ENCODE results near the gene SETD7.
"Not testable (repeated sequence)": the region's sequence is repeated elsewhere in the genome, so short reads cannot be mapped to it uniquely, and the experiment has no call there.

The SETD7 gene

DNA sequence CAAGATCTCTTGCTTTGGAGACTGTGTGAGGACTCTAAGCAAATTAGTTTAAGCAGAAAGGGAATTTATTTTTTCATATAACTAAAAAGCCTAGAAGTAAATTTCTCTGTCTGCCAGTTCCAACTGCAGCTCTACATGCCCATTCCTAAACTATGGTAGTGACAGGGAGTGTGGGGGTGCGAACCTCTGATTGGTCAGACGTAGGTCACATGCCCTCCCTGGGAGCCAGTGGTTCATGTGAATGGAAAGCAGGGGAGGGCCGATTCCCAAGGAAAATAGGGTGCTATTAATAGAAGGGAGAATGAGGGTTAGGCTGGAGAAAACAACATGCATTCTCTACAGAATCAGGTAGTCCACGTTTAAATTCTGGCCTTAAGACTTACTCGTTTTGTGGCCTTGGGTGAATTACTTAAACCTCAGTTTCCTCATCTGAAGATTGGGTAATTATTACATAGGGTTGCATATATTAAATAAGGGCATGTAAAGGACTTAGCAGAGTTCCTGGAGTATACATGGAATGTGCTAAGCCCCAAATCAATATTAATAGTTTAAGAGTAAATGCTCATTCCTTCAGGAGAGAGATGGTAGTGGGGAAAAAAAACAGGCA is 94.9 kb downstream of the SETD7 start:
- DNase-seq = no peak

DNA sequence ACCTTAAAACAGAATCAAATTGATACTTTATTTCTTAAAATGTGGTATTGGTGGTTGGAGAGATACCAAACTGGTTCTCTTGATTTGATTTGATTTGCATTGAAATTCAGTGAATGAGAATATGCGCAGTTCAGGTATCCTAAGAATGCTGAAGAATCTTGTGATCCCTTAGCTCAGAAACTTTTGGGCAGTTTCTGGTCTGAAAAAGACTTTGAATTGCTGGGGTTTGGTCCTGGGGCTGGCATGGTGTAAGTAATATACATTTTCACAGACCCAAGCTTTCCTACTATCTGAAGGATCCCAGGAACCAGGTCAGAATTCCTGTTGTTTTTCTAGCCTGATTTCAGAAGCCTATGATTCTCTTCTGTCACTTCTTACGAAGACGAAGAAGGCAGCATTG is 95.5 kb downstream of the SETD7 start:
- DNase-seq = no peak

DNA sequence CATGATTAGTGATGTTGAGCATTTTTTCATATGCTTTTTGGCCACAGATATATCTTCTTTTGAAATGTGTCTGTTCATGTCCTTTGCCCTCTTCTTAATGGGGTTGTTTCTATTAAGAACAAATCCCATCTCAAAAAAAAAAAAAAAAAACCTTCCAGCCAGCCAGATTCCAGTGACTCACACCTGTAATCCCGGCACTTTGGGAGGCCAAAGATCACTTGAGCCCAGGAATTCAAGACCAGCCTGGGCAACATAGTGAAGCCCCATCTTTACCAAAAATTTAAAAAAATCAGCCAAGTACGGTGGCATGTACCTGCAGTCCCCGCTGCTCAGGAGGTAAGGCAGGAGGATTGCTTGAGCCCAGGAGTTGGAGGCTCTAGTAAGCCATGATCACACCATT is 97.0 kb downstream of the SETD7 start:
- DNase-seq = no peak

DNA sequence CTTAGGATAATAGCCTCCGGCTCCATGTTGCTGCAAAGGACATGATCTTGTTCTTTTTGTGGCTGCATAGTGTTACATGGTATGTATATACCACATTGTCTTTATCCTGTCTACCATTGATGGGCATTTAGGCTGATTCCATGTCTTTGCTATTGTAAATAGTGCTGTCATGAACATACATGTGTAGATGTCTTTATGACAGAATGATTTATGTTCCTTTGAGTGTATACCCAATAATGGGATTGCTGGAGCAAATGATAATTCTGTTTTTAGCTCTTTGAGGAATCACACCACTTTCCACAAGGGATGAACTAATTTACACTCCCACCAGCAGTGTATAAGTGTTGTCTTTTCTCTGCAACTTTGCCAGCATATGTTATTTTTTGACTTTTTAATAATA is 97.5 kb downstream of the SETD7 start:
- DNase-seq = no peak

DNA sequence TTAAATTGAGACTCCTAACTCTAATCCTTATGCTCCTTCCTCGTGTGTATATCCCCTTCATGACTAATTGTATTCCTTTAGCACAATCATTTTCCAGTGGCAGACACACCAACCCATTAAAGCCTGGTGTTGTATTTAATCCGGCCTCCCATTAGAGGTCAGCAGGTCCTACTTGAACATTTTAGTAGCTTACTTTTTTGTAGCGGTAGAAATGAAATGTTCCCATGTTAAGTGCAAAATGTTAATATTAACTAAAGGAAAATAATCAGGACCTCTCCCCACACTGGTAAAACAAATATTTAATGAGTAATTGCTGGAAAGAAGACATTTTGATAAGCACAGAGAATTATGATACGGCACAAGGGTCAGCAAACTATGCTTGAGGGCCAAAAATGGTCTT is 98.7 kb downstream of the SETD7 start:
- peak; percentile 16 for DNase-seq

DNA sequence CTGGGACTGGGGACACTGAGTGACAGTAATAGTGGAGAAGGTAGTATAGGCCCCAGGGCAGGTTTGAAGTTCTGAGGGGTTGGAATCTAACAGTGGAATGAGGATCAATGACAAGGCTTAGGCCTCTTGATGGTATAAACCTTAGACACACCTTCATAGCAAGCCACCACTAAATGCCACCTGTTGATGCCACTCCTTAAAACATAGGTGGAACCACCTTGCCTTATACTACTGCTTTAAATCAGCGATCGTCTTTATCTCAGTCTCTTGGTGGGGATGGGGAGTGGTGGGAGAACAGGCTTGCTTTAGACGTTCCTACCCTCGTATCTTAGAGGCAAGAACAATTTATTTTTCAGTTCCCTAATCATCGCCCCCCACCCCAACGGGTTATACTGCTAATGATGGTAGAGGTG is 100.9 kb downstream of the SETD7 start:
- no peak for DNase-seq

DNA sequence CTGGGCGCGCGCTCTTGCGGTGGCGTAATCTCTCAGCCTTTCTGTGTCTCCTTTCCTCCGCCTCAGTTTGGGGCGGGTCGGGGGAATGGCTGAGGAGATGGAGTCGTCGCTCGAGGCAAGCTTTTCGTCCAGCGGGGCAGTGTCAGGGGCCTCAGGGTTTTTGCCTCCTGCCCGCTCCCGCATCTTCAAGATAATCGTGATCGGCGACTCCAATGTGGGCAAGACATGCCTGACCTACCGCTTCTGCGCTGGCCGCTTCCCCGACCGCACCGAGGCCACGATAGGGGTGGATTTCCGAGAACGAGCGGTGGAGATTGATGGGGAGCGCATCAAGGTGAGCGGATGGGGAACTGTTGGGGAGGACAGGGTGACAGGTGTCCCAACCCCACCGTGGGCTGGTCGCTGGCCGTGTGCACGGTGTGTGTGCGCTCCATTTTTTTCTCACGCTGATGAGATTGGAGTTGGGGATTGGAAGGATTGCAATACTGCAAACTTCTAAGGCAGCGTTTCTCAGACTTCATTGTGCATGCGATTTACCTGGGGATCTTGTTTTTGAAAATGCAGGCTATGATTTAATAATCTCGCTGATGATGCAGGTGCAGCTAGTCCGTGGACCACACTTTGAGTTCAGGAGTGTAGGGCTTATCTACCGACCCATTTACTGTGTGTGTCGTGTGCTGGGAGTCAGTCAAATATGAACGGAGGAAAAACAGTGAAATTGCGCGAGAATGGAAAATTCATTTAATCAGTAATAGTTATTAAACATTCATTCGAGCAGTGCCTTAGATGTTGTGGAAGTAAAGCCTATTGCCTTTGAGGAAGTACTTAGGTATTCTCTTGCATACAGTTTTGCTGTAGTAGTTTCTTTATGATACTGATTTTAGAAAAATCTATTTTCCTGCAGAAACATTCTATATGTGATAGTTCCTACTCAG is 101.6 kb downstream of the SETD7 start, which contains the start of gene RAB33B:
TSS of gene RAB33B (plus strand) at position 11 of the 935 bp plus-strand sequence. CDS start at position 86, 75 bp downstream.
- peak; percentile 96 for DNase-seq

DNA sequence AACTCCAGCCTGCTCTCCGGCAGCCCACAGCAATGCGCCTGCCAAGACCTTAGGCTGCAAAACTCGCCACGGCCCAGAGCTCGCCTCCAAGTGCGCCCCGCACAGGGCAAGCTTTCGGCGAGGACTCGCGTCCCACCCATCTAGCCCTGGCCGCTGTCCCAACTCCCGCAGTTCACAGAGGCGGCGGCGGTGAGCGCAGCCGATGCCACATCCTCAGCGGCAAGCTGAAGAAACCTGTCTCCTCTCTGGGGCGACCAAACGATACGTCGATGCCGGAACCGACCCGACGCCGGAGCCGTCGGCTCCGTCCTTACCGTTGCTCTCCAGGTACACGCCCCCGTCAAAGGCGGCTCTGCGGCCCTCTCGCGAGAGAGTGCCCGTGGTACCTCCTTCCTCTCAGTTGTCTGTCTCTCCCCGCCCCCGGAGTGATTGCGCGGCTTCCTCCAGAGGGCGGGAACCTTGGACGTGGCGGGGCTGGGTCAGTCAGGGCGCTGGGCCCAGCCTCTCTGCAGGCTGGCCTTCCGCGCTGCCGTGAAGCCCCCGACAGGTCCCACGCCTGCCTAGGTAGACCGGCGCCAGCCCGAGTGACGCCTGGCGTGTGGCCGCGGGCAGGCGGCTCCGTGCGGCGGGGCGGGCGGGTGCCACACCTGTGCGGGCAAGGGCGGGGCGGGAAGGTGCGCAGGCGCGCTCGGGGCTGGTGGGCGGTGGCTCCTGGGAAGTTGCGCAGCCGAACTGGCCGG is 102.5 kb downstream of the SETD7 start:
- peak; percentile 99 for DNase-seq

DNA sequence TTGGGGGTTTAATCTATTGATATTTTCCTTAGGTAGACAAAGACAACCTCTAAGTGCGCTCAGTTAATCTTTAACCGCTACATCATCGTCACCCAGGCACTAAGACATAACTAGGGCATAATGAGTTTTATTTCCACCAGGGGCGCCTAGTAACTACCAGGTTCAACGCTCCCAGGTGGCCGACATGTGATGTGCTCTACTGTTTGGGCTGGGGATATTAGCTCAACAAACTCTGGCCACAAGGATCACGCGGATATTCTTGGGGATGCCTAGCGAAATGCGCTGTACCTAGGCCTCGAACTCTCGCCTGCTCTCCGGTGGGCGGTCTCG is 103.0 kb downstream of the SETD7 start:
- peak; percentile 91 for DNase-seq

DNA sequence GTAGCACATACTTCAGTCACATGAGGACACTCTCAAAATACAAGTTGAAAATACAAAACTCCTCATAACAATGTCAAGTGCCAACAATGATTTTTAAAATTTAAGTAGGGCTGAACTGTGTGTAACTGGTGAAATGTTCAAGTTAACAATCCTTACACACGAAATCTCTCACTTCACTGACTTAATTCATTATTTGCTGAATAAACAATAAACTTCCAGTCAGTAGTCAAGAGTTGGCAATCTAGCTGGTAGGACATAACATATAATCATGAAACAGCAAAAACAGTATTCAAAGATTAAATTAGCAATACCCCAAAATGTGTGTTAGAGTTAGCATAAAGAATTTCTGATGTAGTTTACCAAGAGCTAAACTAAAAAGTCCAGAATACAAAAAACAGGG is 104.0 kb downstream of the SETD7 start:
- no peak for DNase-seq

DNA sequence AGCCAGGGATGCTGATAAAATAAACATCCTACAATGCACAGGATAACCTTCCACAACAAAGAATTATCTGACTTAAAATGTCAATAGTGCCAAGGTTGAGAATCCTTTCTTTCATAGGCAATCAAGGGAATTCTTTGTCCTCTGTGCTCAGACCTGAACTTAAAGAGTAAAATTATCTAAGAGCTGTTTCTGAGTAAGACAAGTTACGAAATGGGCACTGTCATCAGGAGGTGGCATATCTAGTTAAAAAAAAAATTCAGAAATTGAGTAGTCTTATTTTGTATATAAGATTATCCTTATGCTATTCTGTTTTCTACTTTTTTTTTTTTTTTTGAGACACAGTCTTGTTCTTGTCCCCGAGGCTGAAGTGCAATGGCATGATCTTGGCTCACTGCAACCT is 105.4 kb downstream of the SETD7 start:
- no peak for DNase-seq

DNA sequence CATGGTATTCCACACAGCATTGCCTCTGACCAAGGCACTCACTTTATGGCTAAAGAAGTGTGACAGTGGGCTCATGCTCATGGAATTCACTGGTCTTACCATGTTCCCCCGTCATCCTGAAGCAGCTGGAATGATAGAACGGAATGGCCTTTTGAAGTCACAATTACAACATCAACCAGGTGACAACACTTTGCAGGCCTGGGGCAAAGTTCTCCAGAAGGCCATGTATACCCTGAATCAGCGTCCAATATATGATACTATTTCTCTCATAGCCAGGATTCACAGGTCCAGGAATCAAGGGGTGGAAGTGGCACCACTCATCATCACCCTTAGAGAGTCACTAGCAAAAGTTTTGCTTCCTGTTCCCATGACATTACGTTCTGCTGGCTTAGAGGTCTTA is 108.9 kb downstream of the SETD7 start:
- not testable (repeated sequence) for DNase-seq

All from hematopoietic multipotent progenitor cell treated with erythropoietin and hydrocortisone succinate and interleukin-3 and kit ligand, for 4 days (in vitro differentiated cells).